Mesenchymal stem cell (in vitro differentiated cells and primary cell): ENCODE results near the gene TNS2.

Experiments
- DNase-seq: peaks from one replicate; pipeline ENCODE4 v3.0.0-alpha.2; 2013
- H2AFZ ChIP-seq: one replicate; pipeline ENCODE4 v1.6.1; 2013; ENCODE audit warnings: low read depth, mild to moderate bottlenecking, control low read depth, inconsistent platforms, low read length, moderate library complexity
- H2AK5ac ChIP-seq: 2 replicates; pipeline ENCODE4 v1.6.1; 2013; ENCODE audit warnings: low read length, moderate library complexity, mild to moderate bottlenecking, inconsistent platforms; ENCODE audit not compliant: severe bottlenecking
- H2BK120ac ChIP-seq: one replicate; pipeline ENCODE4 v1.6.1; 2013; ENCODE audit warnings: low read depth, mild to moderate bottlenecking, inconsistent platforms, low read length, moderate library complexity
- H2BK12ac ChIP-seq, 2 experiments: one replicate each; pipeline ENCODE4 v1.6.1; 2013; ENCODE audit warnings: inconsistent platforms in 2 of 2, low read length in 2 of 2, mild to moderate bottlenecking in 2 of 2, moderate library complexity in 2 of 2, control low read depth in 1 of 2
- H2BK15ac ChIP-seq: one replicate; pipeline ENCODE4 v1.6.1; 2013; ENCODE audit warnings: mild to moderate bottlenecking, low read depth, inconsistent platforms; ENCODE audit not compliant: poor library complexity, severe bottlenecking
- H2BK5ac ChIP-seq: 2 replicates; pipeline ENCODE4 v1.6.1; 2013; ENCODE audit warnings: low read depth, mild to moderate bottlenecking, low read length, control low read depth, inconsistent platforms; ENCODE audit not compliant: poor library complexity, severe bottlenecking
- H3K14ac ChIP-seq, 2 experiments: one replicate each; pipeline ENCODE4 v1.6.1; 2013; ENCODE audit warnings: inconsistent platforms in 2 of 2, low read length in 2 of 2, control low read depth in 1 of 2, mild to moderate bottlenecking in 1 of 2, moderate library complexity in 1 of 2
- H3K18ac ChIP-seq, 2 experiments: one replicate each; pipeline ENCODE4 v1.6.1; 2013; ENCODE audit warnings: inconsistent platforms in 2 of 2, low read length in 2 of 2, control low read depth in 1 of 2, low read depth in 1 of 2, mild to moderate bottlenecking in 1 of 2
- H3K23ac ChIP-seq, 2 experiments: one replicate each; pipeline ENCODE4 v1.6.1; 2013; ENCODE audit warnings: inconsistent platforms in 2 of 2, low read length in 2 of 2, mild to moderate bottlenecking in 2 of 2, moderate library complexity in 2 of 2, control low read depth in 1 of 2
- H3K27ac ChIP-seq: 2 replicates; pipeline ENCODE4 v1.5.1; 2013; ENCODE audit warnings: mild to moderate bottlenecking, moderate library complexity, low read length, control low read depth, inconsistent platforms; ENCODE audit not compliant: poor library complexity, severe bottlenecking
- H3K27me3 ChIP-seq, 2 experiments: 2 replicates each; pipeline versions ENCODE4 v1.6.1 to v1.7.0; 2013; ENCODE audit warnings: low read length in 2 of 2, mild to moderate bottlenecking in 2 of 2, moderate library complexity in 2 of 2, control low read depth in 1 of 2, inconsistent platforms in 1 of 2; ENCODE audit not compliant: control insufficient read depth in 1 of 2, insufficient read depth in 1 of 2
- H3K36me3 ChIP-seq, 2 experiments: 2 replicates each; pipeline versions ENCODE4 v1.6.1 to v1.7.0; 2013; ENCODE audit warnings: low read length in 2 of 2, control low read depth in 1 of 2, inconsistent platforms in 1 of 2, low read depth in 1 of 2, mild to moderate bottlenecking in 1 of 2; ENCODE audit not compliant: insufficient read depth in 2 of 2, control insufficient read depth in 1 of 2
- H3K4ac ChIP-seq, 2 experiments: one replicate each; pipeline ENCODE4 v1.6.1; 2013; ENCODE audit warnings: inconsistent platforms in 2 of 2, low read length in 2 of 2, mild to moderate bottlenecking in 2 of 2, moderate library complexity in 2 of 2, control low read depth in 1 of 2, low read depth in 1 of 2
- H3K4me1 ChIP-seq: 2 replicates; pipeline ENCODE4 v1.6.1; 2013; ENCODE audit warnings: low read depth, low read length, control low read depth; ENCODE audit not compliant: control insufficient read depth, insufficient read depth
- H3K4me2 ChIP-seq: 2 replicates; pipeline ENCODE4 v1.6.1; 2013; ENCODE audit warnings: low read length, mild to moderate bottlenecking, inconsistent platforms; ENCODE audit not compliant: poor library complexity, severe bottlenecking
- H3K4me3 ChIP-seq, 2 experiments: 2 replicates each; pipeline versions ENCODE4 v1.5.1 to v1.7.0; 2013; ENCODE audit warnings: low read length in 2 of 2, mild to moderate bottlenecking in 2 of 2, control low read depth in 1 of 2, low read depth in 1 of 2; ENCODE audit not compliant: insufficient read depth in 1 of 2
- H3K79me1 ChIP-seq: replicated peaks from 2 replicates; pipeline ENCODE4 v1.6.1; 2013; ENCODE audit warnings: mild to moderate bottlenecking, control low read depth, low read length, inconsistent platforms; ENCODE audit not compliant: poor library complexity, severe bottlenecking
- H3K9ac ChIP-seq: 2 replicates; pipeline ENCODE4 v1.7.0; 2013; ENCODE audit warnings: mild to moderate bottlenecking, low read length, moderate library complexity
- H3K9me3 ChIP-seq: 2 replicates; pipeline ENCODE4 v1.7.0; 2013; ENCODE audit warnings: mild to moderate bottlenecking, low read length; ENCODE audit not compliant: control insufficient read depth
- H4K8ac ChIP-seq: one replicate; pipeline ENCODE4 v1.6.1; 2013; ENCODE audit warnings: inconsistent platforms, mild to moderate bottlenecking, low read length, moderate library complexity
- H4K91ac ChIP-seq: one replicate; pipeline ENCODE4 v1.6.1; 2013; ENCODE audit warnings: mild to moderate bottlenecking, low read length, inconsistent platforms
- WGBS: methylation state at CpG from one replicate; pipeline ENCODE4 v1.1.7; 2013; ENCODE audit warnings: mixed read lengths; 5-methylcytosine and 5-hydroxymethylcytosine counted together

Gene TNS2

DNA sequence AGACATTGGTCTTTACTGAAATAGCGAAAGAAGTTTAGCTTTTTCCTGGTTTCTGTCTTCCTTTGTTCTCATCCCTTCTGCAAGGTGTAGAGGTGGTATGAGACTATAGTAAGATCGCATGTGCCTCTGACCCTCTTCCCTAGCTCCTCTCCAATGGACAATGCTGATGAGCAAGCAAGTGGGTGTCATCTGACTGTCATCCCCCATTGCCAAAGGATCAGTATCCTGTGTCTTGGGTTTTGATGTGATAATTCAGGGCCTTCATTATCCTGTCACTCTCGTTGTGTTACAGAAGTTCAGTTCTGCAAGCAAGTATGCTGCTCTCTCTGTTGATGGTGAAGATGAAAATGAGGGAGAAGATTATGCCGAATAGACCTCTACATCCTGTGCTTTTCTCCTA is 10.0 kb upstream of the TNS2 start:
- no peak overlapping the region for H4K8ac ChIP-seq
- no peak overlapping the region for H3K4me2 ChIP-seq
- no peak overlapping the region for H3K4me3 ChIP-seq
- H3K23ac ChIP-seq: no peak overlapping the region
- H3K9ac ChIP-seq: no peak overlapping the region
- H3K4me1 ChIP-seq: peaks cover 3% of the 10 kb centered on the region
- no peak overlapping the region for H2BK120ac ChIP-seq
- H3K27ac ChIP-seq: no peak overlapping the region
- no peak overlapping the region for H3K4ac ChIP-seq
- H3K18ac ChIP-seq: no peak overlapping the region
- no peaks in the 10 kb centered on the region for H3K27me3 ChIP-seq
- no peaks in the 10 kb centered on the region for H3K9me3 ChIP-seq
- no peak overlapping the region for H2BK12ac ChIP-seq
- H4K91ac ChIP-seq: no peak overlapping the region
- 89% methylated on average over 2 of the region's 4 CpGs for WGBS
- no peak for DNase-seq
- H2BK5ac ChIP-seq: no peak overlapping the region
- peaks cover 46 to 65% of the 10 kb centered on the region in 2 experiments for H3K36me3 ChIP-seq
- no peak overlapping the region for H2BK15ac ChIP-seq
- H3K14ac ChIP-seq: no peak overlapping the region
- H2AK5ac ChIP-seq: no peak overlapping the region
- no peak overlapping the region for H2AFZ ChIP-seq
- peaks cover 6% of the 10 kb centered on the region for H3K79me1 ChIP-seq

DNA sequence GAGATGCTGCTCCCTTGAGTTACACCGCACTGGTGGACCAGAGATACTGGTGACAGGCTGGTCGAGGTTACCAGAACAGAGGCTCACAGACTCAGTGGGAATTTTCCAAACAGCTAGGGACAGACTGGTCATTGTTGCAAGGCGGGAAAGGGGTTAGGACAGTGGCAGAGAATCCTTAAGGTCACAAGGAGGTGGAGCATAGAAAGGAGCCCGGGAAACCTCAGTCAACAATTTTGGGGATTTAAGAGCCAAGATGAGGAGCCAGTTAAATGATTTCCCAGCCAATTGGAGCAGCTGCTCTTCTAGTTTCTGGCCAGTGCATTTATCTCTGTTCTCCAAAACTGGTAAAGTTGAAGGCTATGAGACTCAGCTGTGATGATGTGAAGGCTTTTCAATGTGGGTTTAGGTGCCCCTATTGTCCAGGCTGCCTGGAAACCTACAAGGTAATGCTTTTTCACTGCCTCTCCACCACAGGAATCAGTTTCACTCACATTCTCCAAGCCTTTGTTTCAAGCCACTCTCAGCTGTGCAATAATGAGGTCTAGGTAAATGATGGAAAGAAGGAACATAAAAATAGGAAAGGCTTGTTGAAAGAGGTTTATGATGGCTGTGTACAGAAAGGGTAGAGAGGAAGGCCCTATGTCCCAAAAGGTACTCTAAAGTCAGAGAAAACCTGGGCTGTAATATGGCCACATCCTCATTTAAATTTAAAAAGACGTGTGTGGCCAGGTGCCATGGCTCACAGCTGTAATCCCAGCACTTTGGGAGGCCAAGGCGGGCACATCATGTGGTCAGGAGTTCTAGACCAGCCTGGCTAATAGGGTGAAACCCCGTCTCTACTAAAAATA is 7.0 kb upstream of the TNS2 start:
- DNase-seq: no peak
- Histone ChIP-seq H2BK15ac (no peak overlapping the region), H3K23ac (no peak overlapping the region), H3K4ac (no peak overlapping the region), H2AFZ (no peak overlapping the region), H3K4me3 (no peak overlapping the region), H2AK5ac (no peak overlapping the region), H2BK120ac (no peak overlapping the region), H3K9ac (peak overlapping the region; percentile 12), H2BK5ac (no peak overlapping the region), H3K79me1 (peaks cover 6% of the 10 kb centered on the region), H3K9me3 (no peaks in the 10 kb centered on the region), H3K27me3 (no peaks in the 10 kb centered on the region), H2BK12ac (no peak overlapping the region), H3K27ac (no peak overlapping the region), H3K4me1 (peaks cover 14% of the 10 kb centered on the region), H3K14ac (no peak overlapping the region), H3K36me3 (peaks cover 21 to 39% of the 10 kb centered on the region in 2 experiments), H3K18ac (no peak overlapping the region), H4K8ac (no peak overlapping the region), H4K91ac (no peak overlapping the region), H3K4me2 (no peak overlapping the region)
- WGBS: 92% methylated on average over 7 of the region's 7 CpGs

DNA sequence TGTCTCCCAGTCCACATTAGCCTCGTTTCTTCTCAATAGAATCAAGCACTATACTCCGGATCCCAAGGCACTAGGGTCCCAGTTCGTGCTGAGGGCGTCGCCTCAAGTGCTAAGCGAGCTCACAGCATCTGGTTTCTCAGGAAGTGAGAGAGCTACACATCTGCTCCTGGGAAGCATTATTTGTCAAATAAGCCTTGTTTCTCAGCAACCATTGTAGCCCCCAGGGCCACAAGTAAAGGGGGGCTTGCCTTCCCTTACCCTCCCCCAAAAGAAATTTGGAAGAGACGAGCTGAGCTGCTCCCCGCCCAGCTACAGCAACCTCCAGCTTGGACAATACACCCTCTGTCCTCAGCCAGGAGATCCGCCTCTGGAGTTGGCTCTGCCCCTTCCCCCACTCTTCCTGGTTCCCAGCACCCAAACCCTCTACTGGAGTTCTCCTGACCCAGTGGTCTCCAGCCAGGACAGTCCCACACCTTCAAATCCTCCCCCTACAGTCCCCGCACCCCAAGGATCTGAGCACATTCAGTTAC is 5.7 kb upstream of the TNS2 start:
- 59% methylated on average over 10 of the region's 10 CpGs for WGBS
- H3K9ac ChIP-seq: peak overlapping the region; percentile 42
- H2BK120ac ChIP-seq: no peak overlapping the region
- H3K79me1 ChIP-seq: peaks cover 6% of the 10 kb centered on the region
- peak overlapping the region; percentile 76 for H4K8ac ChIP-seq
- no peaks in the 10 kb centered on the region for H3K9me3 ChIP-seq
- H2BK12ac ChIP-seq: peak overlapping the region in 1 of 2 experiments; percentile 64
- no peak overlapping the region for H3K27ac ChIP-seq
- no peak overlapping the region for H2AK5ac ChIP-seq
- no peak overlapping the region for H2BK5ac ChIP-seq
- no peak overlapping the region for H2AFZ ChIP-seq
- H2BK15ac ChIP-seq: no peak overlapping the region
- peak overlapping the region in 1 of 2 experiments; percentile 70 for H3K4ac ChIP-seq
- no peaks in the 10 kb centered on the region for H3K27me3 ChIP-seq
- no peak overlapping the region for H3K4me2 ChIP-seq
- H4K91ac ChIP-seq: peak overlapping the region; percentile 53
- H3K23ac ChIP-seq: no peak overlapping the region
- H3K36me3 ChIP-seq: peaks cover 16 to 27% of the 10 kb centered on the region in 2 experiments
- DNase-seq: no peak
- no peak overlapping the region for H3K14ac ChIP-seq
- H3K4me1 ChIP-seq: peaks cover 26% of the 10 kb centered on the region
- no peak overlapping the region for H3K18ac ChIP-seq
- H3K4me3 ChIP-seq: peak overlapping the region in 1 of 2 experiments; percentile 93

DNA sequence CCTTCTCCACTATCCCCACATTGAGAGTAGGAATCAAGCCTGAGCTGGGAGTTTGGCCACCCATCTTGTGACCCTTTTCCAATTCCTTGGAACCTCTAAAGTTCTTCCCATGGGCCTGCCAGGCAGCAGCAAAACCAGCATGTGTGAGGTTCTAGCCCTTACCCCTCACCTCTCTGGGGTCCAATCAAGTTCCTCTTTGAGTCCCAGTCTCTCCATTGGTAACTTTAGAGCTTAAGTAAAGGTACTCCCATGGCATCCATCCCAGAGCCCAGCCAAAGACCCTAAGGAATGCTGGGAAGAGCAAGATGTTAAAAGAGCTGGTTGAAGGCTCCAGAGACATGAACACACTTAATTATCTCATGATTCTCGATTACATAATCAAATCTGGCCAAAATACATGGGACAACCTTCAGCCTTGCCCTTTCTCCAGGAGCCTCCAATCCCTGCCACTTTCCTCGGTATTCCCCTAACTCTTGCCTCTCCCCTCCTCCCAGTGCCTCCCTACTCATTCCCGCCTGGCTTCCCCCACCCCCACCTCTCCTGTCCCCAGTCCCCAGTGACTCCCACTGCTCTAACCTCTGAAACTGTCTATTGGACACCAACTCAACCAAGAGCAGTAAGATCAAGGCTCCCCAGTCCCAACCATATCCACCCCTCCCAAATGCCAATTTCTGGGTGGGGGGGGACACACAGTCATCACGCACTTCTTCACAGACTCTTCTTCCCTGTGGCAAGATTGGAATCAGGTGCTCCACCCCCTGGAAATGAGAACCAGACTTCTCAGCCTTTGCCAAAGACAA is 4.8 kb upstream of the TNS2 start:
- Histone ChIP-seq H3K18ac (peak overlapping the region in 1 of 2 experiments; percentile 28), H3K4ac (no peak overlapping the region), H3K9me3 (no peaks in the 10 kb centered on the region), H4K91ac (no peak overlapping the region), H3K23ac (no peak overlapping the region), H3K79me1 (peaks cover 3% of the 10 kb centered on the region), H2BK120ac (peak overlapping the region; percentile 38), H2AK5ac (no peak overlapping the region), H3K4me3 (peak overlapping the region in 1 of 2 experiments; percentile 93), H3K36me3 (peaks cover 9 to 17% of the 10 kb centered on the region in 2 experiments), H2AFZ (no peak overlapping the region), H2BK12ac (peak overlapping the region; percentile 2 to 64), H3K4me1 (peaks cover 34% of the 10 kb centered on the region), H2BK15ac (no peak overlapping the region), H3K9ac (peak overlapping the region; percentile 97), H2BK5ac (no peak overlapping the region), H3K4me2 (no peak overlapping the region), H3K14ac (no peak overlapping the region), H3K27ac (no peak overlapping the region), H3K27me3 (no peaks in the 10 kb centered on the region), H4K8ac (no peak overlapping the region)
- WGBS: 82% methylated on average over 4 of the region's 4 CpGs
- DNase-seq: no peak
